GM12892 (cell line): ENCODE data around the gene STRADB.

Experiments used
- POLR2A ChIP-seq: IDR thresholded peaks from 2 replicates; pipeline ENCODE4 v1.6.1; 2011; ENCODE audit warnings: low read depth, low read length, control low read depth
- POLR2AphosphoS5 ChIP-seq: IDR thresholded peaks from 2 replicates; pipeline ENCODE4 v1.6.1; 2011; ENCODE audit warnings: low read depth, low read length, control low read depth

DNA sequence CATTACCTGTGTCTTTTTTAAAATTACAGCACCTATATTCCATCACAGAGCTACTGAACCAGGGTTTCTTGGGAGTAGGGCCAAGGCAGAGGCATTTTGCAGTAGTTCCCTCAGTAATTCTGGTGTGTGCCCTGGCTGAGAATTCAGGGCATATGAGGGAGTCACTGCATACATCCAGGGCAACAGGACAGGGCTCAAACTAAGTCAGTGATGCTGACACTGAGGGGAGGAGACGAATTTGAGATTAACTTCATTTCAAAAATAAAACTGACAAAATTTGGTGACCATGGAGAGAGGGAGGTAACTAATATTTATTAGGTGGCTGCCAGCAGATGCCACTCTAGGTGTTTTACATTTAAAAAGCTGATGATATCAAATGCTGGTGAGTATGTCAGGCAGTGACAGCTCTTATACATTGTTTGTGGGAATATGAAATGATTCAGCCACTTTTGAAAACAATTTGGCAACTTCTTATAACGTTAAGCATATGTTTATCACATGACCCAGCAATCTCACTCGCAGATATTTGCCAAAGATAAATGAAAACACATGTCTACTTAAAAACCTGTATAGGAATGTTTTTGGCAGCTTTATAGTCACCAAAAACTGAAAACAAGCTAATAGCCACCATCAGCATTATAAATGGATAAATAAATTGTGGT is 20.3 kb downstream of the STRADB start:
- TF ChIP-seq POLR2A (no peak), POLR2AphosphoS5 (no peak)
